GM10847 (cell line): ENCODE measurements around the gene GULP1.

Source experiments
- POLR2A ChIP-seq: IDR thresholded peaks from 2 replicates; pipeline ENCODE4 v1.6.1; 2011; ENCODE audit not compliant: insufficient read length; ENCODE audit errors: extremely low read depth

GULP1 gene

GRCh38 chr2:188333751-188334524 lies 42.3 kb downstream of the GULP1 start:
- no peak for TF ChIP-seq POLR2A

DNA sequence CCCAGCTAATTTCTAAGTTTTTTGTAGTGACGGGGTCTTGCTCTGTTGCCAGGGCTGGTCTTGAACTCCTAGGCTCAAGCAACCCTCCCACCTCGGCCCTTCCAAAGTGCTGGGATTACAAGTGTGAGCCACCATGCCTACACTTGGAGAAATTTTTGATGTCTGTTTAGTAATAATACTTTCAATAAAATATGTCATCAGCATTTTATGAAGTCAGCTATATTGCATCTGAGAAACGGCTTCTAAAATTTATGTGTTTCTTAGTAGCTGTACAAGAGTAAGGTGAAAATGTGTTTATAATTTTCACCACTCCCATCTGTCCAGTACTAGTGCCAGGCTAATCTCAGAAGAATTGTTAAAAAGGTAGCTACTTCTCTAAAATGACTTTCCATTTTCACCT lies 46.8 kb downstream of the GULP1 start:
- no peak for TF ChIP-seq POLR2A

GRCh38 chr2:188340257-188340656 lies 48.6 kb downstream of the GULP1 start:
- TF ChIP-seq POLR2A: no peak

- TF ChIP-seq POLR2A: no peak
Observed at GRCh38 chr2:188345020-188345419, 53.3 kb downstream of the GULP1 start.

GRCh38 chr2:188345426-188345825 lies 53.8 kb downstream of the GULP1 start:
- TF ChIP-seq POLR2A: no peak

- TF ChIP-seq POLR2A: no peak
Observed at GRCh38 chr2:188345831-188346458, 54.3 kb downstream of the GULP1 start.

DNA sequence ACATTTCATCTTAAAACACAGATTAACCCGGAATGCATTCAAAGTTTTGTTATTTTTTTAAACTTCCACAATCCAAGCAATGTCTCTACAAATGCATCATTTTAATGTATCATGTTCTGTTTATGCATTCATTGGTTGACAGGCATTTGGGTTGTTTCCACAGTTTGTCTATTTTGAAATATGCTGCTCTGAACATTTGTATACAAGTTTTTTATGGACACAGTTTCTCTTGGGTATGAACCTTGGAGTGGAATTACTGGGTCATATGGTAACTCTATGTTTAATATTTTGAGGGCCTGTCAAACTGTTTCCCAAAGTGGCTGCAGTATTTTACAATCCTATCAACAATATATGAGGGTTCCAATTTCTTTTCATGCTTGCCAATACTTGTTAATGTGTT lies 57.3 kb downstream of the GULP1 start:
- no peak for TF ChIP-seq POLR2A

- no peak for TF ChIP-seq POLR2A
Observed at GRCh38 chr2:188353282-188353681, 61.6 kb downstream of the GULP1 start.

DNA sequence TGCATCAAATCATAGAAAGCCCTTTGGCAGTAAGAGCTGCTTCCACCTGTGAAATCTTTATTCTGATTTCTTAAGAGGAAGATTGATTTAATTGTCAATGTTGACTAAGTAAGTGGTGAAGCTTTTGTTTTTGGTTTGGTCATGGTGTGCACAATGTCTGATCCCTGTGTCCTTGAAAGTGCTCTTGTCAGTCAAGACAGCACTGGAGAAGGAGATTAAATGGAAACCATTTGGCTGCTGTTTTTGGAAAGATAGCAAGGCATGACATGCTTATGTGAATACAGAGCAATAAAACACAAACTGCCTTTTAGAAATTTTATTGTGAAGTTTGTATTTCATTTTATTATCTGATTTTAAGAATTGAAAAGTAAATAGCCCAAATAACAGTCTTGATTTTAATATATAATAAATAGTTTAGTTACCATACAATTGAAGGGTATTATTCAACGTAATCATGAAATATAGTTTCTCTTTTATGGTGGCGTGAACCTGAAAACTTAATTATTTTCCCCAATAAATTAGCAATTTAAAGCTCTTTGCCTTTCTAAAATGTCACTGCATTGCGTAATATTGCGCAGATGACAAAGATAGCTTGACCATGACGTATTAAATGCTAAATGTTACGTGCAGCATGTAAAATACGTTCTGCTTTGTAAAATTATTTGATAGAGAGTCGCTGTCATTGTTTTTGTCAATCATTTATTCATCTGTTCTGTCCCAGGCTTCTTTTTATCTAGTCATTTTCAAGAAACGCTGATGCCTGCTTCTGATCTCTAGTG lies 69.0 kb downstream of the GULP1 start:
- TF ChIP-seq POLR2A: no peak

DNA sequence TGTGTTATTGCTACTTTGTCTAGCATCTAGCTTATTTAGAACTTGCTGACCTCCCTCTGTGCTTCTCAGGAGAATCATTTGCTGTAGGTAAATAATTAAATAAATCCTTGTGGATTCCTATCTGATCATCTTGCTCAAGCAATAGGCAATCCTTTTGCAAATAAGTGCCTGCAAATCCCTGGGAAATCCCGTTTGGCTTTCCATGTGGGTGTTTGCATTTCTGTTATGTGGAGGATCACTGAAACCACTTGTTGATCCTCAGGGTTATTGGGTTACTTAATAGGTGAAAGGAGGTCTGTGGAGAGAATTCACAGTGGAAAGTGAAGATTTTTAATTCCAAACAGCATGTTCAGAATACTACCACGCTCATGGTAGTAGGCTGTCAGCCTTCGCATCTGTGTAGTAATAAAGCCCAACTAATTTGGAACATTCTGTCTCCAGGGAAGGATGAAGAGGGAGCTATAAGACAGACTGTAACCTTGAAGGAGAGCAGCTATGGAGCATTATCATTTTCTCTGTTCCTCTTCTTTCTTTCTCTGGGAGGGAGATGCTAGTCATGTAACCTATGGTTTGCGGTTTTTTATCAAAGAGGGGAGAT lies 72.5 kb downstream of the GULP1 start:
- no peak for TF ChIP-seq POLR2A

DNA sequence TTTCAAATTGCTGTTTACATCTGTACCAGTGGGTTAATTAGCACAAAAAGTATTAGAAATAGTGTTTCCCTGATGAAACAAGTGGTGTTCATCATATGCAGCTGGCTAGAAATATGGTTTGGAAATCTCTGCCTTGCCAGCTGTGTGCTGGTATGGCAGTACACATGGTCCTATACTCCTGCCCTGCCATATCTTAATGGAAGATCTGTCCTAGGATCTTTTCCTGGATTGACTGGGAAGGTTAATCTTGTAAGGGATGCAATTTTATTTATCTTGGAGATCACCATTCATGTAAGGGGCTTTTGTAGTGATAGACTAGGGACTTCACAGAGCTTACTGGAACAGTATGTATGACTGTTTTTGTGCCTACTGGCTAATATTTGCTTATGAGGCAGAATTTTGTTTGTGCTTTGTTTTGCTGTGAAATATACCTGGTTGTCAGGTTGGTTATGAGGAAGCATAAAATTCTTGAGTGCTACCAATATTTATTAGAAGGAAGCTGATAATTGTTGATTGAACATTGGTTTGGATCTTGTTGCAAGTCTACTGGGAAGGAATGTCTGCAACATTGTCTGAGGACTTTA lies 73.5 kb downstream of the GULP1 start:
- TF ChIP-seq POLR2A: no peak

- TF ChIP-seq POLR2A: no peak
Observed at GRCh38 chr2:188367164-188367563, 75.5 kb downstream of the GULP1 start.

GRCh38 chr2:188369365-188369764 lies 77.7 kb downstream of the GULP1 start:
- TF ChIP-seq POLR2A: no peak

GRCh38 chr2:188378371-188378950 lies 86.8 kb downstream of the GULP1 start:
- no peak for TF ChIP-seq POLR2A

- no peak for TF ChIP-seq POLR2A
Observed at GRCh38 chr2:188379748-188380147, 88.1 kb downstream of the GULP1 start.
